Panc1 (cell line): ENCODE measurements around the gene VPS18. TPM values are rescaled to one million over a fixed set of nuclear protein-coding genes. Genes with fewer than 3 reads are reported as not detected.

Experiments
- ATAC-seq: fragments of 200-7000 bp; cut with Tn5 transposase; 2 replicates; pipeline ENCODE4 v1.9.1; 2020; ENCODE audit warnings: mild to moderate bottlenecking, moderate library complexity
- BruUV-seq: library from RNA; stranded (reverse); fragments of 400-500 nt; replicated peaks from 2 replicates; lab custom pipeline; 2021; lab: Mats Ljungman, UMichigan
- CTCF ChIA-PET: fragments of 300-600 bp; sonication (Branson Sonifier 250); formaldehyde crosslinking; loops from one replicate; lab custom pipeline; 2022; ENCODE audit warnings: antibody characterized with exemption; lab: Charles Lee
- POLR2A ChIA-PET: fragments of 300-600 bp; sonication (Branson Sonifier 250); formaldehyde crosslinking; loops from one replicate; lab custom pipeline; 2022; ENCODE audit warnings: antibody characterized with exemption; lab: Charles Lee
- DNase-seq: peaks from one replicate; pipeline ENCODE4 v3.0.0-alpha.2; 2010; ENCODE audit warnings: low read depth, low spot score
- H3K27ac ChIP-seq: 2 replicates; pipeline ENCODE4 v1.5.1; 2011; ENCODE audit warnings: mild to moderate bottlenecking, low read length, inconsistent platforms
- H3K27me3 ChIP-seq: fragments of 200-500 bp; sonication (Bioruptor generic); 2 replicates; pipeline ENCODE4 v1.6.0; 2014; ENCODE audit warnings: low read length, inconsistent platforms; ENCODE audit not compliant: control insufficient read depth, insufficient read depth
- H3K36me3 ChIP-seq: fragments of 200-500 bp; sonication (Bioruptor generic); 2 replicates; pipeline ENCODE4 v1.5.1; 2014; ENCODE audit warnings: inconsistent platforms, mild to moderate bottlenecking, low read length, moderate library complexity; ENCODE audit not compliant: control insufficient read depth, insufficient read depth
- H3K4me1 ChIP-seq: 2 replicates; pipeline ENCODE4 v1.5.1; 2011; ENCODE audit warnings: inconsistent platforms, mild to moderate bottlenecking, low read length, moderate library complexity; ENCODE audit not compliant: control insufficient read depth, insufficient read depth
- H3K4me3 ChIP-seq, 2 experiments: 2 replicates each; pipeline ENCODE4 v1.5.1; 2011 to 2012; ENCODE audit warnings: low read depth in 2 of 2, low read length in 2 of 2, mild to moderate bottlenecking in 2 of 2, inconsistent platforms in 1 of 2, moderate library complexity in 1 of 2
- H3K9me3 ChIP-seq: fragments of 200-500 bp; sonication (Bioruptor generic); 2 replicates; pipeline ENCODE4 v1.5.1; 2014; ENCODE audit warnings: low read depth, mild to moderate bottlenecking, inconsistent platforms, low read length, moderate library complexity; ENCODE audit not compliant: control insufficient read depth, insufficient read depth
- POLR2AphosphoS5 ChIP-seq: IDR thresholded peaks from 2 replicates; pipeline ENCODE4 v1.6.1; 2012; ENCODE audit warnings: mild to moderate bottlenecking, low read depth, low read length, moderate library complexity
- SIN3A ChIP-seq: IDR thresholded peaks from 2 replicates; pipeline ENCODE4 v1.6.1; 2012; ENCODE audit warnings: low read depth, mild to moderate bottlenecking, low read length, moderate library complexity, borderline replicate concordance; ENCODE audit not compliant: insufficient read depth
- TCF7L2 ChIP-seq: IDR thresholded peaks from 2 replicates; pipeline ENCODE4 v1.6.1; 2011; ENCODE audit warnings: mild to moderate bottlenecking, low read depth, low read length, inconsistent platforms
- in situ Hi-C: cut with HindIII; loops from 2 replicates; pipeline ENCODE4 v1.10.0; 2016; ENCODE audit warnings: low sequenced_read_pairs, low pct_unique_long_range_greater_than_20kb
- intact Hi-C: fragments of 100-400 bp; cut with micrococcal nuclease; formaldehyde crosslinking; loops from one replicate; pipeline ENCODE4 v1.10.0; 2022; ENCODE audit not compliant: unreplicated experiment
- total RNA-seq: library from RNA; stranded (reverse); gene quantifications from one replicate; pipeline ENCODE4 v1.2.1, GENCODE V29; 2021; ENCODE audit not compliant: unreplicated experiment
- TF ChIP-seq, protein P1 (sequence below), 2 experiments: IDR thresholded peaks; 2 replicates each; pipeline ENCODE4 v1.6.1; 2011 to 2012; ENCODE audit warnings: low read depth in 2 of 2, control low read depth in 1 of 2, low read length in 1 of 2, mild to moderate bottlenecking in 1 of 2, moderate library complexity in 1 of 2; ENCODE audit not compliant: insufficient read depth in 1 of 2
- TF ChIP-seq, protein P2 (sequence below): fragments of 450-650 bp; IDR thresholded peaks from 2 replicates; pipeline ENCODE4 v1.5.1; 2017; ENCODE audit warnings: mild to moderate bottlenecking

The VPS18 gene
- total RNA-seq, 1 experiment from 2014 or later = 46.7 TPM

DNA sequence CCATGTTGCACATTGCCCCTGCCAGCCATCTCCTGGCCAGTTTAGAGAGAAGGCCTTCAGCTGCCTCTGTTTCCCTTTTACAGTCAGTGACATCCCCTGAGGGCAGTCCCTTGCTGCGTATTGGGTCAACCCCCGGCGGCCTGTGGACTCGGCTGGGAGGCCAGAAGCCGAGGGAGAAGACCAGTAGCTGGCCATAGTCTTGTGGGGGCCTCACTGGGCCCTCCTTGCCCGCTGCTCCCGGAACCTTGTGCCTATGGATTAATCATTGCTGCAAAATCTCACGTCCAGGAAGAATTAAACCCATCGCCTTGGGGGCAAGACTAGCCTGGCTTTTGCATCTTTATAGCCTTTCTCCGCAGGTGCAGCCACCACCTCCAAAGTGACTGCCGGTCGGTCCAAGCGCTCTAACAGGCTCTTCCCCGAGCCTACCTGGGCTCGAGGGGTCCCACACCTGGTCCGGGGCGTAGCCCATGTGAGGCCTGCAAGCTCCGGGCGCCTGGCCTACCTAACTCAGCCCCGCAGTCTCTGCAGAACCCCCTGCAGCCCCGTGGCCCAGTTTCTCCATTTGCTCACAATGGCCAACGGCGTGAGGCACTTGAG, 58.2 kb downstream of the VPS18 start:
- BruUV-seq = no TSS peak
- in situ Hi-C loops (no loop called here), intact Hi-C loops (no loop called here)

DNA sequence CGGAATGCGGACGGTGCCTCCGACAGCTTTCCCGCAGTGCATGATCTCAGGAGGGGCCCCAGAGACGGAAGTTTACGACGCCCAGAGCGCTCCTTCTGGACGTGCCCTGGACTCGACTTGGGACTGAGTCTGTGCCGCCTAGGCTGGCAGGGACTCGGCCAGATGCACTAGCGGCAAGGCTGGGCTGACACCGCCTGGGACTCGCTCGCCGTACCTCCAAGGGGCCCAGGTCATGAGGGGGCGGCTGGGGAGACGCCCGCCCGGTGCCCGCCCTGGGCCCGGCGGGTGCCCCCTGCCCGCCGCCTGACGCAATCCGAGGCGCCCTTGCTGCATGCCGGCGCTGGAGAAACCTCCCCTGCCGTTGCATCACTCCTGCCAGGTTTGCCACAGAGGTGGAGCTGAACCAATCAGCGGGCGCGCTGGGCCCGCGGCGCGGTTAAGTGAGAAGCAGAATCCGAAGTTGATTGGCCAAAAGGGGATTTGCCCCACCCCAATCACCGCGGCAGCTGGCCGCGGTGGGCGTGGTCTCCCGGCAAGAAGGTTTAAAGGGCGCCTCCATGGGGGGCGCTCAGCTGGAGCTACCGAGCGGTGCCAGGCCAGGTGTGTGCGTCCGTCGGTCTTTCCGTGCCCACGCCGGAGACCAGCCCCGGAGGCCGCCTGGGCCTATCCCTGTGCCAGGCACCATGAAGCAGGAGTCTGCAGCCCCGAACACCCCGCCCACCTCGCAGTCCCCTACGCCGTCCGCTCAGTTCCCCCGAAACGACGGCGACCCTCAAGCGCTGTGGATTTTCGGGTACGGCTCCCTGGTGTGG, 58.9 kb downstream of the VPS18 start, which contains the start of gene CHAC1:
Gene CHAC1 (plus strand): TSS at position 571 of the 812 bp plus-strand sequence. CDS start 113 bp downstream, at position 684.
- DNase-seq = peak; percentile 92
- in situ Hi-C loops = no loop called here
- peak; percentile 56; the same call in 1 of the 2 replicates for TF ChIP-seq TCF7L2
- TF ChIP-seq POLR2AphosphoS5 = peak; percentile 78
- TF ChIP-seq, protein P1, sequence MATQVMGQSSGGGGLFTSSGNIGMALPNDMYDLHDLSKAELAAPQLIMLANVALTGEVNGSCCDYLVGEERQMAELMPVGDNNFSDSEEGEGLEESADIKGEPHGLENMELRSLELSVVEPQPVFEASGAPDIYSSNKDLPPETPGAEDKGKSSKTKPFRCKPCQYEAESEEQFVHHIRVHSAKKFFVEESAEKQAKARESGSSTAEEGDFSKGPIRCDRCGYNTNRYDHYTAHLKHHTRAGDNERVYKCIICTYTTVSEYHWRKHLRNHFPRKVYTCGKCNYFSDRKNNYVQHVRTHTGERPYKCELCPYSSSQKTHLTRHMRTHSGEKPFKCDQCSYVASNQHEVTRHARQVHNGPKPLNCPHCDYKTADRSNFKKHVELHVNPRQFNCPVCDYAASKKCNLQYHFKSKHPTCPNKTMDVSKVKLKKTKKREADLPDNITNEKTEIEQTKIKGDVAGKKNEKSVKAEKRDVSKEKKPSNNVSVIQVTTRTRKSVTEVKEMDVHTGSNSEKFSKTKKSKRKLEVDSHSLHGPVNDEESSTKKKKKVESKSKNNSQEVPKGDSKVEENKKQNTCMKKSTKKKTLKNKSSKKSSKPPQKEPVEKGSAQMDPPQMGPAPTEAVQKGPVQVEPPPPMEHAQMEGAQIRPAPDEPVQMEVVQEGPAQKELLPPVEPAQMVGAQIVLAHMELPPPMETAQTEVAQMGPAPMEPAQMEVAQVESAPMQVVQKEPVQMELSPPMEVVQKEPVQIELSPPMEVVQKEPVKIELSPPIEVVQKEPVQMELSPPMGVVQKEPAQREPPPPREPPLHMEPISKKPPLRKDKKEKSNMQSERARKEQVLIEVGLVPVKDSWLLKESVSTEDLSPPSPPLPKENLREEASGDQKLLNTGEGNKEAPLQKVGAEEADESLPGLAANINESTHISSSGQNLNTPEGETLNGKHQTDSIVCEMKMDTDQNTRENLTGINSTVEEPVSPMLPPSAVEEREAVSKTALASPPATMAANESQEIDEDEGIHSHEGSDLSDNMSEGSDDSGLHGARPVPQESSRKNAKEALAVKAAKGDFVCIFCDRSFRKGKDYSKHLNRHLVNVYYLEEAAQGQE (IDR thresholded peaks at IDR 0.05; ENCODE audit: insufficient read depth in 1 of 2, low read depth in 2 of 2, low read length in 1 of 2) = peak in 1 of 2 experiments; percentile 45; a peak in 1 of 4 replicates
- peak; percentile 88 for TF ChIP-seq SIN3A
- TF ChIP-seq, protein P2, sequence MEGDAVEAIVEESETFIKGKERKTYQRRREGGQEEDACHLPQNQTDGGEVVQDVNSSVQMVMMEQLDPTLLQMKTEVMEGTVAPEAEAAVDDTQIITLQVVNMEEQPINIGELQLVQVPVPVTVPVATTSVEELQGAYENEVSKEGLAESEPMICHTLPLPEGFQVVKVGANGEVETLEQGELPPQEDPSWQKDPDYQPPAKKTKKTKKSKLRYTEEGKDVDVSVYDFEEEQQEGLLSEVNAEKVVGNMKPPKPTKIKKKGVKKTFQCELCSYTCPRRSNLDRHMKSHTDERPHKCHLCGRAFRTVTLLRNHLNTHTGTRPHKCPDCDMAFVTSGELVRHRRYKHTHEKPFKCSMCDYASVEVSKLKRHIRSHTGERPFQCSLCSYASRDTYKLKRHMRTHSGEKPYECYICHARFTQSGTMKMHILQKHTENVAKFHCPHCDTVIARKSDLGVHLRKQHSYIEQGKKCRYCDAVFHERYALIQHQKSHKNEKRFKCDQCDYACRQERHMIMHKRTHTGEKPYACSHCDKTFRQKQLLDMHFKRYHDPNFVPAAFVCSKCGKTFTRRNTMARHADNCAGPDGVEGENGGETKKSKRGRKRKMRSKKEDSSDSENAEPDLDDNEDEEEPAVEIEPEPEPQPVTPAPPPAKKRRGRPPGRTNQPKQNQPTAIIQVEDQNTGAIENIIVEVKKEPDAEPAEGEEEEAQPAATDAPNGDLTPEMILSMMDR = no peak
- CTCF ChIA-PET = interaction anchor here (0.6 kb wide), 1 partner anchor 36 kb away, joined by 3 read pairs; no protein-coding TSS in a partner anchor
- peak within 1 kb of the TSS; percentile 87 to 98 for H3K4me3 ChIP-seq
- ATAC-seq = peak; percentile 97
- no peaks in the 10 kb centered on the region for H3K9me3 ChIP-seq
- POLR2A ChIA-PET = interaction anchor here (0.6 to 0.7 kb wide), 3 partner anchors 12 to 76 kb away, joined by 3 to 10 read pairs (median 3); no protein-coding TSS in a partner anchor
- intact Hi-C loops = no loop called here
- H3K27me3 ChIP-seq = no peaks in the 10 kb centered on the region
- peaks cover 2% of the 10 kb centered on the region; the same call in 1 of the 2 replicates for H3K36me3 ChIP-seq
- BruUV-seq = no TSS peak
- H3K4me1 ChIP-seq = peaks cover 10% of the 10 kb centered on the region
- peak within 1 kb of the TSS; percentile 92 for H3K27ac ChIP-seq

More for the DNA sequence above, 58.2 kb downstream of the VPS18 start:
- ATAC-seq = no peak
- no peak for DNase-seq
- Histone ChIP-seq H3K27ac (peak overlapping the region; percentile 92), H3K4me1 (peaks cover 10% of the 10 kb centered on the region), H3K27me3 (no peaks in the 10 kb centered on the region), H3K4me3 (peak overlapping the region; percentile 87 to 98), H3K36me3 (peaks cover 2% of the 10 kb centered on the region; the same call in 1 of the 2 replicates), H3K9me3 (no peaks in the 10 kb centered on the region)
- POLR2A ChIA-PET = interaction anchor here (0.7 to 0.8 kb wide), 2 partner anchors 64 to 174 kb away, joined by 10 to 13 read pairs; no protein-coding TSS in a partner anchor
- CTCF ChIA-PET = no interaction called here
- no peak for TF ChIP-seq TCF7L2
- TF ChIP-seq, protein P2 = no peak
- no peak for TF ChIP-seq SIN3A
- TF ChIP-seq, protein P1 (IDR thresholded peaks at IDR 0.05; ENCODE audit: insufficient read depth in 1 of 2, low read depth in 2 of 2, low read length in 1 of 2) = no peak
- no peak for TF ChIP-seq POLR2AphosphoS5
